ENCODE measurements around the gene CAMTA1. TPM values are rescaled to one million over a fixed set of nuclear protein-coding genes. Genes with fewer than 3 reads are reported as not detected.

Gene CAMTA1
- total RNA-seq, 1 donor from 2014 or later: 81.6 TPM

GRCh38 chr1:6986281-6986680 lies 201.0 kb downstream of the CAMTA1 start:
- Mint-ChIP-seq H3K4me3 (ENCODE audit: unreplicated experiment) (no peak overlapping the region), H3K36me3 (ENCODE audit: unreplicated experiment) (no peaks in the 10 kb centered on the region), H3K27me3 (ENCODE audit: unreplicated experiment) (peaks cover 14% of the 10 kb centered on the region), H3K4me1 (ENCODE audit: unreplicated experiment) (peaks cover 8% of the 10 kb centered on the region), H3K27ac (ENCODE audit: unreplicated experiment) (no peak overlapping the region), H3K9me3 (ENCODE audit: unreplicated experiment) (peaks cover 4% of the 10 kb centered on the region)
- no peak for TF ChIP-seq CTCF (IDR thresholded peaks at IDR 0.05)
- no peak for DNase-seq (ENCODE audit: extremely low spot score, unreplicated experiment)

- no peak for TF ChIP-seq CTCF (IDR thresholded peaks at IDR 0.05)
- Mint-ChIP-seq H3K9me3 (ENCODE audit: unreplicated experiment) (peaks cover 8% of the 10 kb centered on the region), H3K27ac (ENCODE audit: unreplicated experiment) (no peak overlapping the region), H3K27me3 (ENCODE audit: unreplicated experiment) (peaks cover 14% of the 10 kb centered on the region), H3K36me3 (ENCODE audit: unreplicated experiment) (no peaks in the 10 kb centered on the region), H3K4me1 (ENCODE audit: unreplicated experiment) (peaks cover 10% of the 10 kb centered on the region), H3K4me3 (ENCODE audit: unreplicated experiment) (no peak overlapping the region)
- DNase-seq (ENCODE audit: extremely low spot score, unreplicated experiment): no peak
These were observed 202.7 kb downstream of the CAMTA1 start for GRCh38 chr1:6987940-6988339.

- Mint-ChIP-seq H3K9me3 (ENCODE audit: unreplicated experiment) (peaks cover 15% of the 10 kb centered on the region), H3K27ac (ENCODE audit: unreplicated experiment) (no peak overlapping the region), H3K4me1 (ENCODE audit: unreplicated experiment) (peaks cover 10% of the 10 kb centered on the region), H3K36me3 (ENCODE audit: unreplicated experiment) (peaks cover 2% of the 10 kb centered on the region), H3K27me3 (ENCODE audit: unreplicated experiment) (peaks cover 14% of the 10 kb centered on the region), H3K4me3 (ENCODE audit: unreplicated experiment) (no peak overlapping the region)
- TF ChIP-seq CTCF (IDR thresholded peaks at IDR 0.05): no peak
- DNase-seq (ENCODE audit: extremely low spot score, unreplicated experiment): no peak
These were observed 203.5 kb downstream of the CAMTA1 start for GRCh38 chr1:6988796-6989195.

GRCh38 chr1:6989212-6990159 lies 204.2 kb downstream of the CAMTA1 start:
- no peak for DNase-seq (ENCODE audit: extremely low spot score, unreplicated experiment)
- Mint-ChIP-seq H3K9me3 (ENCODE audit: unreplicated experiment) (peaks cover 18% of the 10 kb centered on the region), H3K4me1 (ENCODE audit: unreplicated experiment) (peaks cover 10% of the 10 kb centered on the region), H3K27ac (ENCODE audit: unreplicated experiment) (no peak overlapping the region), H3K4me3 (ENCODE audit: unreplicated experiment) (no peak overlapping the region), H3K36me3 (ENCODE audit: unreplicated experiment) (peaks cover 2% of the 10 kb centered on the region), H3K27me3 (ENCODE audit: unreplicated experiment) (peaks cover 17% of the 10 kb centered on the region)
- no peak for TF ChIP-seq CTCF (IDR thresholded peaks at IDR 0.05)

GRCh38 chr1:6991266-6991665 lies 206.0 kb downstream of the CAMTA1 start:
- H3K27me3 Mint-ChIP-seq (ENCODE audit: unreplicated experiment): peaks cover 21% of the 10 kb centered on the region
- H3K4me1 Mint-ChIP-seq (ENCODE audit: unreplicated experiment): peaks cover 10% of the 10 kb centered on the region

More at GRCh38 chr1:6991266-6991665, 206.0 kb downstream of the CAMTA1 start:
- peaks cover 2% of the 10 kb centered on the region for H3K36me3 Mint-ChIP-seq (ENCODE audit: unreplicated experiment)
- TF ChIP-seq CTCF (IDR thresholded peaks at IDR 0.05): no peak
- H3K4me3 Mint-ChIP-seq (ENCODE audit: unreplicated experiment): no peak overlapping the region
- H3K27ac Mint-ChIP-seq (ENCODE audit: unreplicated experiment): no peak overlapping the region
- no peak for DNase-seq (ENCODE audit: extremely low spot score, unreplicated experiment)
- H3K9me3 Mint-ChIP-seq (ENCODE audit: unreplicated experiment): peaks cover 19% of the 10 kb centered on the region
